Right cardiac atrium (tissue), 5 donors: ENCODE measurements around the gene ENAH. TPM values are rescaled to one million over a fixed set of nuclear protein-coding genes. Genes with fewer than 3 reads are reported as not detected.
"Not testable (repeated sequence)": the region's sequence is repeated elsewhere in the genome, so short reads cannot be mapped to it uniquely, and the experiment has no call there.

Source experiments
- ATAC-seq, 2 donors: fragments of 200-7000 bp; cut with Tn5 transposase; one replicate each; pipeline versions ENCODE4 v1.8.0 to v1.9.1; 2020; ENCODE audit warnings: moderate library complexity in 2 of 2, mild to moderate bottlenecking in 1 of 2
- DNase-seq, 3 donors: peaks; one replicate each; pipeline ENCODE4 v3.0.0-alpha.2; 2020
- H3K27ac ChIP-seq: one replicate; pipeline ENCODE4 v1.5.1; 2013; ENCODE audit warnings: mild to moderate bottlenecking, low read length, control low read depth, moderate library complexity
- H3K27me3 ChIP-seq: one replicate; pipeline ENCODE4 v1.6.1; 2013; ENCODE audit not compliant: control insufficient read depth, insufficient read depth
- H3K4me1 ChIP-seq: one replicate; pipeline ENCODE4 v1.6.1; 2013; ENCODE audit warnings: low read length; ENCODE audit not compliant: control insufficient read depth, insufficient read depth
- H3K4me3 ChIP-seq: one replicate; pipeline ENCODE4 v1.5.1; 2013; ENCODE audit warnings: low read length, control low read depth
- H3K9me3 ChIP-seq: one replicate; pipeline ENCODE4 v1.6.1; 2013; ENCODE audit warnings: low read length; ENCODE audit not compliant: control insufficient read depth
- WGBS: extraction: QIAGEN DNeasy Blood & Tissue Kit; methylation state at CpG from one replicate; pipeline ENCODE4 v1.1.7; 2013; 5-methylcytosine and 5-hydroxymethylcytosine counted together
- intact Hi-C, 4 donors: fragments of 100-400 bp; cut with DNase I; formaldehyde crosslinking; loops; one replicate each; pipeline versions ENCODE4 v1.11.0 to v1.14.0; 2022 to 2023
- polyA plus RNA-seq: library from polyadenylated mRNA; stranded (reverse); fragments of 200-250 nt; gene quantifications from one replicate; pipeline ENCODE4 v1.2.3, GENCODE V29; 2013
- total RNA-seq, 4 donors: library from RNA; stranded (reverse); fragmentation: NEBNext Ultra II Directional; extraction: Animal tissue kit (Norgen Biotek cat#: 25700); gene quantifications; one replicate each; pipeline ENCODE4 v1.2.1, GENCODE V29; 2021
- donor health status: healthy with polysubstance abuse.
- donor health status: DM: no; HTN: yes; CAD: no.
- donor health status: DM: no; HTN: no; CAD: no.
- donor health status: DM: no; HTN: yes; CAD: no; lungs with severe emphysema.
- donor health status: DM: yes; HTN: yes; CAD: no.

ENAH gene
- total and polyA plus RNA-seq, 5 donors, result 29.8 to 132 (median 108) TPM

DNA sequence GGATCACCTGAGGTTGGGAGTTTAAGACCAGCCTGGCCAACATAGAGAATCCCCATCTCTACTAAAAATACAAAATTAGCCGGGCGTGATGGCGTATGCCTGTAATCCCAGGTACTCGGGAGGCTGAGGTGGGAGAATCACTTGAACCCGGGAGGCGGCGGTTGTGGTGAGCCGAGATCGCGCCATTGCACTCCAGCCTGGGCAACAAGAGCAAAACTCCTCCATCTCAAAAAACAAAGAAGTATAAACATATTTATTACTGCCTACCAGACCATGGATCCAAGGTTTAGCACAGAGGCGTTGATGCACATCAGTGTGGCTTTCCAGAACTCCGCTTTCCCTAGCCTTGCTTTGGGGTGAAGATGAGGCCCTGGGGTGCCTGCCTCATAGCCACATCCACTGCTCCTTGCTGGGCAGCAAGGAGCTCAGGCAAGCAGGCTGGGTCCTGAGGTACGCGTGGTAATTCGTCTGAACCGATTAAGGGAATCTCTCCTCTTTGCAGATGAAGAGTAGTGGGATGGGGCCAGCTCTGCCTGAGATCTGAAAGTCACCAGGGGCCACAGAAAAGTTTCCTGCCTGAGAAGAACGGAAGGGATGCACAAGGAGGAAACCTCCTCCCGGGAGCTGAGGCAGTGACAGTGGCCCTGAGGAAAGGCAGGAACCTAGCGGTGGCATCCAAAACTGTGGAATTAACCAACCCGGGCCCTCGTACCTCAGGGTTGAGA lies 172.8 kb downstream of the ENAH start:
- H3K4me3 ChIP-seq, result no peak overlapping the region
- ATAC-seq (no peak), DNase-seq (no peak)
- no peaks in the 10 kb centered on the region for H3K27me3 ChIP-seq
- no peaks in the 10 kb centered on the region for H3K9me3 ChIP-seq
- intact Hi-C loops, result loop anchor here (5.0 to 10.0 kb wide), 6 partner anchors 292 to 497 kb away; no protein-coding TSS in a partner anchor
- 86% methylated on average over 21 of the region's 21 CpGs for WGBS
- H3K27ac ChIP-seq, result no peak overlapping the region
- no peaks in the 10 kb centered on the region for H3K4me1 ChIP-seq

DNA sequence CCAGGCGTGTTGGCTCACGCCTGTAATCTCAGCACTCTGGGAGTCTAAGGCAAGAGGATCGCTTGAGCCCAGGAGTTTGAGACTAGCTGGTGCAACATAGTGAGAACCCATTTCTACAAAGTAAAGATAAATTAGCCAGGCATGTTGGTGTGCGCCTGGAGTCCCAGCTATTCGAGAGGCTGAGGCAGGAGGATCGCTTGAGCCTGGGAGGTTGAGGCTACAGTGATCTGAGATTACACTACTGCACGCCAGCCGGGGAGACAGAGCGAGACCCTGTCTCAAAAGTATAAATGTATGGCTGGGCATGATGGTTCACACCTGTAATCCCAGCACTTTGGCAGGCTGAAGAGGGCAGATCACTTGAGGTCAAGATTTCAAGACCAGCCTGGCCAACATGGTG lies 173.6 kb downstream of the ENAH start:
- Histone ChIP-seq H3K4me1 (no peaks in the 10 kb centered on the region), H3K27me3 (no peaks in the 10 kb centered on the region), H3K4me3 (no peak overlapping the region), H3K27ac (no peak overlapping the region), H3K9me3 (no peaks in the 10 kb centered on the region)
- WGBS, result 96% methylated on average over 9 of the region's 9 CpGs
- ATAC-seq (no peak), DNase-seq (no peak)
- intact Hi-C loops, result loop anchor here (5.0 to 10.0 kb wide), 6 partner anchors 293 to 498 kb away; no protein-coding TSS in a partner anchor

DNA sequence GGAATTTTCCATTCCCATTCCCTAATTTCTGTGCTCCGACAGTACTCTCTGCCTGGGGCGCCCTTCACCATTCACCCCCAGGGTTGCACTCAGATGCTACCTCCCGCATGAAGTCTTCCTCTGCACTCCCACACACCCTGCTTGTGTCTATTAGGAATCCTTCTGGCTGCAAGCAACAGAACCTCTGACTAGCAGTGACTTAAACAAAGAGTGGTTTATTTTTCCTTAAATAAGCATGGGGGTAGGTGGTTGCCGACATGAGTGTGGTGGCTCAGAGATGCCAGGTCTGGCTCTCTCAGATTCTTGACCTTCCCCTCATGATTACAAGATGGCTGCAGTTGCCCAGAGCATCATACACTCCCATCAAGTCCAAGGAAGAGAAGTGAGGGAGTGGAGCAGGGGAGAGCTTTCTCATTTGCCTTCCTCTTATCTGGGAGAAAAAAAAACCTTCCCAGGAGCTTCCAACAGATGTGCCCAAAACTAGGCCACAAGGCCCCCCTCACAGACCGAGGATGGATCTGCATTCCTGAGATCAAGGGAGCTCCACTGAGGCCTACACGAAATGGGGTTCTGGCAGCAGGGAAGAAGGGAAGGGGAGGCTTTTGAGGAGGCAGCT lies 175.5 kb downstream of the ENAH start:
- Histone ChIP-seq H3K27ac (no peak overlapping the region), H3K9me3 (no peaks in the 10 kb centered on the region), H3K4me1 (no peaks in the 10 kb centered on the region), H3K27me3 (no peaks in the 10 kb centered on the region), H3K4me3 (no peak overlapping the region)
- WGBS, result 88% methylated on average over 6 of the region's 6 CpGs
- intact Hi-C loops, result loop anchor here (5.0 to 10.0 kb wide), 6 partner anchors 295 to 500 kb away; no protein-coding TSS in a partner anchor
- ATAC-seq (no peak), DNase-seq (no peak)

DNA sequence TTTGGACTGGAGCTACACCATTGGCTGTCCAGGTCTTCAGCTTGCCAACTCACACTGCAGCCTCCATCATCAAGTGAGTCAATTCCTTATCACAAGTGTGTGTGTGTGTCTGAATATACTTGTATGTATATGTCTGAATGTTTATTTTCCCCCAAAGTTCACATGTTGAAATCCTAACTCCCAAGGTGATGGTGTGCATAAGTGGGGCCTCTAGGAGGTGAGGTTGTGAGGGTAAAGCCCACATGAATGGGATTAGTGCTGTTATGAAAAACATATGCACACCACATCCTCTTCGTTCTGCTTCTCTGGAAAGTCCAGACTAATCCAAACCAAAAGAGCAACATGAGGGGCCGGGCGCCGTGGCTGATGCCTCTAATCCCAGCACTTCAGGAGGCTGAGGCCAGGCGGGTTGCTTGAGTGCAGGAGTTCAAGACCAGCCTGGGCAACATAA lies 176.4 kb downstream of the ENAH start:
- ATAC-seq (no peak), DNase-seq (no peak)
- intact Hi-C loops, result loop anchor here (5.0 to 10.0 kb wide), 6 partner anchors 296 to 501 kb away; no protein-coding TSS in a partner anchor
- Histone ChIP-seq H3K4me3 (no peak overlapping the region), H3K4me1 (no peaks in the 10 kb centered on the region), H3K27me3 (no peaks in the 10 kb centered on the region), H3K27ac (no peak overlapping the region), H3K9me3 (no peaks in the 10 kb centered on the region)
- 76% methylated on average over 5 of the region's 5 CpGs for WGBS

DNA sequence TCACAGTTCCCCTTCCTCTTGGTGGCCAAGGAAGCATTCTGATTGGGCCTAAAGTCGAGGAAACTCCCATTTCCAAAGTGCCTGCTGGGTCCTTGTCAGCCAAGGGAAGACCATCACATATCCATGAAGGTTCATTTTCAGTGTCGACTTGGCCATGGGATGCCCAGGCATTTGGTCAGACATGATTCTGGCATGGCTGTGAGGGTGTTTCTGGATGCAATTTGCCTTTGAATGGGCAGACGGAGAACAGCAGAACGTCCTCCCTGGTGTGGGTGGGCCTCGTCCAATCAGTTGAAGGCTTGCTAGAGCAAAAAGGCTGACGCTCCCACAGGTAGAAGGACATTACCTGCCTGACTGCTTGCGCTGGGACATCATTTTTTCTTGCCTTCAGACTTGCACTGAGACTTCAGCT lies 176.8 kb downstream of the ENAH start:
- no peaks in the 10 kb centered on the region for H3K9me3 ChIP-seq
- no peak for DNase-seq
- no peak for ATAC-seq
- H3K27me3 ChIP-seq, result no peaks in the 10 kb centered on the region
- H3K27ac ChIP-seq, result no peak overlapping the region
- no peak overlapping the region for H3K4me3 ChIP-seq
- H3K4me1 ChIP-seq, result no peaks in the 10 kb centered on the region
- 90% methylated on average over 7 of the region's 7 CpGs for WGBS
- intact Hi-C loops, result loop anchor here (5.0 to 10.0 kb wide), 6 partner anchors 296 to 501 kb away; no protein-coding TSS in a partner anchor

DNA sequence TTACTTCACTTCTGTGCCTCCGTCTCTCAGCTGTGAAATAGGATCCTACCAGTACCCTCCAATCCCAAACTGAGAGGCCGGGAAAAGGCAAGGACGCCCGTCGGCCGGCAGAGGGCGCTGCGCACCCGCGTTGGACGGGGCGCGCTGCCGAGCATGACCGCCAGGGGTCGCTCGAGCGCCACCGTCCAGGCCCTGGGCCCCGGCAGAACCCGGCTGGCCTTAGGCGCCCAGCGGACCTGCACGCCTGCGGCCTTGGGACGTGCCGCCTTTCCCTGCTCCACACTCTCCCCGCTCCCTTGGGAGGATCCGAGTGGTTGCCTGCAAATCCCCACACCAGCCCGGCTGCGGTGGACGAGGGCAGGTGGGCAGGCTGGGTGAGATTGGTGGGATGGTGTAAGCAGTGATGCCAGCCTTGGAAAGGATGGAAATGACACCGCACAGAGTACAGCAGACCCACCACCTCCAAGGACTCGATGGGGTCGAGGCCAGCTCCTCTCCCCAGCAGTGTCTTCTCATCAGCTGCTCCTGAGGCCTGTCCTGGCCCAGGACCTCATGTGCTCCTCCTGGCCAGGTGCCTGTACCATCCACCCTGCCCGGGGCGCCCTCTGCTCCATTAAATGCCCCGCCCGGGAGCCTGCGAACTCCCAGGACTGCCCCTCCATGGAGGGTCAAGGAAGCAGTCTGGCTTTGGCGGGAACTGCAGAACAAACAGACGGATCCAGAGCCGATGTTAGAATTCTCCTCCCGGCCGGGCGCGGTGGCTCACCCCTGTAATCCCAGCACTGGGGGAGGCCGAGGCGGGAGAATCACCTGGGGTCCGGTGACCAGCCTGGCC lies 177.7 kb downstream of the ENAH start:
- 27% methylated on average over 50 of the region's 50 CpGs for WGBS
- no peaks in the 10 kb centered on the region for H3K9me3 ChIP-seq
- intact Hi-C loops, result loop anchor here (2.0 to 10.0 kb wide), 11 partner anchors 297 to 512 kb away; partner anchors contain the start of gene SRP9 (in 1 of the 4)
- H3K27ac ChIP-seq, result no peak overlapping the region
- no peak overlapping the region for H3K4me3 ChIP-seq
- no peaks in the 10 kb centered on the region for H3K4me1 ChIP-seq
- DNase-seq, result peak; percentile 61 to 86 (median 84)
- peak; percentile 89 to 90 for ATAC-seq
- no peaks in the 10 kb centered on the region for H3K27me3 ChIP-seq

DNA sequence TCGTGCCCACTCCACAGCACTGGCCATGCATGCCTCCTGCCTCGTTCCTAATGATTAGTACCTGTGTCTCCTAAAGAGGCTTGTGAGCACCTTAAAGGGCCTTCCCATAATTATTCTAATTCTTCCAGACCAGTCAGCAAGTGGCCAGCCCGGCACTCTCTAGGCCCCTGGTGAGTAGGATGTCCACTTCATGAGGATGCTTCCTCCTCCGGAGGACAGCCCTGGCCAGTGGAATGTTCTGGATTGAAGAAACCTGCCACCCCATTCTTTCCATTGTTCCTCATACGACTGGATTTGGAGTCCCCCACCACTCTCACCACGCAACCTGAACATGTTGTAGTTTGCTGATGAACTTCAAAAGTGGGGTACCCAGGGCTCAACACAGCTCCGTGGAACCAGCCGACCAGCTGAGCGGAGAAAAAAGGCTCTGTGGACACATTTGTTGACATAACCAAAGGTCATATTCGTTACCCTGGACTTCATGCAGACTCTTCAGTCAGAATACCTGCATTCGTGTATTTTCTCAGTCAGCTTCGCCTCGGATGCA lies 178.4 kb downstream of the ENAH start:
- Histone ChIP-seq H3K9me3 (no peaks in the 10 kb centered on the region), H3K27me3 (no peaks in the 10 kb centered on the region), H3K4me1 (no peaks in the 10 kb centered on the region), H3K4me3 (no peak overlapping the region), H3K27ac (no peak overlapping the region)
- DNase-seq (peak in 1 of 3 donors; percentile 40), ATAC-seq (peak in 1 of 2 donors; percentile 3)
- intact Hi-C loops, result loop anchor here (2.0 to 10.0 kb wide), 7 partner anchors 303 to 513 kb away; partner anchors contain the start of gene SRP9 (in 1 of the 4)
- 41% methylated on average over 13 of the region's 13 CpGs for WGBS

DNA sequence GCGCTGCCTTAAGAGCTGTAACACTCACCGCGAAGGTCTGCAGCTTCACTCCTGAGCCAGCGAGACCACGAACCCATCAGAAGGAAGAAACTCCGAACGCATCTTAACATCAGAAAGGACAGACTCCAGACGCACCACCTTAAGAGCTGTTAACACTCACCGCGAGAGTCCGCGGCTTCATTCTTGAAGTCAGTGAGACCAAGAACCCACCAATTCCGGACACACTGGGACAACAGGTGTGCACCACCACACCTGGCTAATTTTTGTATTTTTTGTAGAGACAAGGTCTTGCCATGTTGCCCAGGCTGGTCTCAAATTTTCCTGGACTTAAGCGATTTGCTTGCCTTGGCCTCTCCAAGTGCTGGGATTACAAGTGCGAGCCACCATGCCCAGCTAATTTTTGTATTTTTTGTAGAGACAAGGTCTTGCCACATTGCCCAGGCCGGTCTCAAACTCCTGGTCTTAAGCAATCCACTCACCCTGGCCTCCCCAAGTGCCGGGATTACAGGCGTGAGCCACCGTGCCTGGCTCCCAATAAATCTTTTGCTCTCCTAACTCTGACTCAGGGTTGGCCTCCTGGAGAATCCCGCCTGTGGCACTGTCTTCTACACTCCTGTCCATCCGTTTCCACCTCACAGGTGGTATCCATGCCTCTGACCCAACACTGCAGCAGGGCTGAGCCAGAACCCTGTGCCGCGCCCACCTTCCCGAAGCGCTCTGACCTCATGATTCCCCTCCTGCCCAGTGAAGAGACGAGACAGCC lies 179.1 kb downstream of the ENAH start:
- H3K27me3 ChIP-seq, H3K9me3 ChIP-seq, H3K27ac ChIP-seq, H3K4me3 ChIP-seq, ATAC-seq, H3K4me1 ChIP-seq: not testable (repeated sequence)
- intact Hi-C loops, result loop anchor here (2.0 to 10.0 kb wide), 7 partner anchors 303 to 513 kb away; partner anchors contain the start of gene SRP9 (in 1 of the 4)
- WGBS, result 94% methylated on average over 26 of the region's 26 CpGs
- peak in 1 of 3 donors; percentile 34 for DNase-seq

DNA sequence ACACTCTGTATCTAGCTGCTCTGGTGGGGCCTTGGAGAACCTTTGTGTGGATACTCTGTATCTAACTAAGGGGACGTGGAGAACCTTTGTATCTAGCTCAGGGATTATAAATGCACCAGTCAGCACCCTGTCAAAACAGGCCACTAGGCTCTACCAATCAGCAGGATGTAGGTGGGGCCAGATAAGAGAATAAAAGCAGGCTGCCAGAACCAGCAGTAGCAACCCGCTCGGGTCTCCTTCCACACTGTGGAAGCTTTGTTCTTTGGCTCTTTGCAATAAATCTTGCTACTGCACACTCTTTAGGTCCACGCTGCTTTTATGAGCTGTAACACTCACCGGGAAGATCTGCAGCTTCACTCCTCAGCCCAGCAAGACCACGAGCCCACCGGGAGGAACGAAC lies 179.7 kb downstream of the ENAH start:
- not testable (repeated sequence) for H3K4me1 ChIP-seq, DNase-seq, H3K27ac ChIP-seq, ATAC-seq, H3K27me3 ChIP-seq, H3K4me3 ChIP-seq, H3K9me3 ChIP-seq
- intact Hi-C loops, result loop anchor here in 3 of 4 donors (5.0 to 10.0 kb wide), 5 partner anchors 304 to 514 kb away; partner anchors contain the start of gene SRP9 (in 1 of the 3)
- 67% methylated on average over 8 of the region's 8 CpGs for WGBS
